Endodermal cell (in vitro differentiated cells): Measurements from ENCODE around the gene ASPG. TPM values are rescaled to one million over a fixed set of nuclear protein-coding genes. Genes with fewer than 3 reads are reported as not detected.
A peak's percentile ranks its signal among the peaks of the same experiment; 100 is the strongest.

Experiments used
- DNase-seq: peaks from one replicate; pipeline ENCODE4 v3.0.0-alpha.2; 2017
- H3K27ac ChIP-seq: 2 replicates; pipeline ENCODE4 v1.5.1; 2013; ENCODE audit warnings: mild to moderate bottlenecking, low read depth, low read length, moderate library complexity
- H3K27me3 ChIP-seq: 2 replicates; pipeline ENCODE4 v1.6.1; 2013; ENCODE audit warnings: mild to moderate bottlenecking, low read length, moderate library complexity; ENCODE audit not compliant: insufficient read depth, control insufficient read depth, poor library complexity, severe bottlenecking
- H3K36me3 ChIP-seq: 2 replicates; pipeline ENCODE4 v1.7.0; 2013; ENCODE audit warnings: mild to moderate bottlenecking, low read length, moderate library complexity; ENCODE audit not compliant: control insufficient read depth, insufficient read depth
- H3K4me1 ChIP-seq: one replicate; pipeline ENCODE4 v1.7.0; 2013; ENCODE audit warnings: low read length; ENCODE audit not compliant: control insufficient read depth, insufficient read depth
- H3K4me3 ChIP-seq: 2 replicates; pipeline ENCODE4 v1.5.1; 2013; ENCODE audit warnings: mild to moderate bottlenecking, low read length, moderate library complexity
- H3K9ac ChIP-seq: 2 replicates; pipeline ENCODE4 v1.6.1; 2013; ENCODE audit warnings: mild to moderate bottlenecking, low read length, moderate library complexity; ENCODE audit not compliant: poor library complexity, severe bottlenecking; ENCODE audit errors: extremely low read depth
- H3K9me3 ChIP-seq: 2 replicates; pipeline ENCODE4 v1.6.1; 2013; ENCODE audit warnings: mild to moderate bottlenecking, low read length, moderate library complexity; ENCODE audit not compliant: control insufficient read depth
- H3K27ac Mint-ChIP-seq: 2 replicates; pipeline ENCODE4 v1.8.0; 2020; ENCODE audit warnings: mixed read lengths
- H3K27me3 Mint-ChIP-seq: 2 replicates; pipeline ENCODE4 v1.8.0; 2021; ENCODE audit warnings: mild to moderate bottlenecking, mixed read lengths; ENCODE audit not compliant: insufficient read depth
- H3K36me3 Mint-ChIP-seq: 2 replicates; pipeline ENCODE4 v1.8.0; 2020; ENCODE audit warnings: low read depth, mixed read lengths
- H3K4me1 Mint-ChIP-seq: 2 replicates; pipeline ENCODE4 v1.8.0; 2020; ENCODE audit warnings: mixed read lengths
- H3K4me3 Mint-ChIP-seq: 2 replicates; pipeline ENCODE4 v1.8.0; 2020; ENCODE audit warnings: mild to moderate bottlenecking, moderate library complexity, mixed read lengths
- H3K9me3 Mint-ChIP-seq: 2 replicates; pipeline ENCODE4 v1.8.0; 2020; ENCODE audit warnings: mild to moderate bottlenecking, mixed read lengths
- WGBS, 2 experiments: methylation state at CpG; one replicate each; pipeline versions ENCODE4 v1.1.5 to v1.1.7; 2013; ENCODE audit warnings: missing lambda C conversion rate in 2 of 2, mixed read lengths in 1 of 2; ENCODE audit not compliant: insufficient coverage in 1 of 2, insufficient read length in 1 of 2; 5-methylcytosine and 5-hydroxymethylcytosine counted together
- total RNA-seq, 2 donors: library from RNA; stranded (reverse); fragmentation: NEBNext Ultra II Directional in 1 of 2; extraction: Animal tissue kit (Norgen Biotek cat#: 25700) in 1 of 2; gene quantifications; 2 replicates in 1 of 2; 3 replicates in 1 of 2; pipeline ENCODE4 v1.2.1, GENCODE V29; 2021
- TF ChIP-seq, protein P1 (sequence below): fragments of 200-600 bp; sonication (generic); conservative IDR thresholded peaks from 2 replicates; pipeline ENCODE4 v1.5.0; 2021; ENCODE audit warnings: antibody characterized with exemption, mild to moderate bottlenecking

The ASPG gene
- total RNA-seq, 2 donors from 2014 or later, result 0.71 to 1.4 TPM

DNA sequence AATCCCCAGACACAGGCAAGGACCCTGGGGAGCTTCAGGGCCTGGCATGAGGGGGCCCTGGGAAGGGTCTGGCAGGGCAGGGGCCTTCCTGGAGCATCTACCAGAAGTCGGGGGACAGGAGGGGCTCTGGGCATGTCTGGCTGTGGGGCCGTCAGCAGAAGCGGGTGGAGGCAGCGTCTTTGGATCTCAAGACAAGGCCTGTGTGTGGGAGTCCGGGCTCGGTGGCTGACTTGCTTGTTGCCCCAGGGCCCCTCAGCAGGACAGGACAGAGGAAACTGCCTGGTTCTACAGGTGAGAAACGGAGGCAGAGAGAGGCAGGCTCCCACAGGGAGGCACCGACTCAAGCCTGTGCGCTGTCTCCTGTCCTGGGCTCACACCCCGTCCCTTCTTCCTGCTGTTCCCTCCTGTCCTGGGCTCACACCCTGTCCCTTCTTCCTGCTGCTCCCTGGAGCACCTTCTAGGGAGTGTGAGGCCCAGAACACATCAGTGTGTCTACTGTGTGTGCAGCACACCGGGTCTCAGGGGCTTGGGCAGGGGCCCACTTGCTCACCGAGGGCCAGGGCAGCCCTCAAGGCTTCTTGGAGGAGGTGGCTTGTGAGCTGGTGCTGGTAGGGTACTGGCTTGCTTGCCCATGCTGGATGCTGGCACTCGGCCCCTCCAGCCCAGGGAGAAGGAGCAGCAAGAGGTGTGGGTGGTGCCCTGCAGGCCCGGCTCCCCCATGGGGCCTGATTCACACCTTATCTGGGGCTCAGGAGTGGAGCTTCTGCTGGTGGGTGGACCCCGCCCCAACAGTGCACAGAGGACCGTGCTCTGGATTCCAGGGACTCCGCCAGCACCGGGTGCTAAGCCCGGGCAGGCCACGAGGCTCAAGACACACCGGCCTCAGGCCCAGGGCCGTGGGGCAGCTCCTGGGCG, 14.9 kb downstream of the ASPG start:
- H3K4me1 Mint-ChIP-seq, result no peaks in the 10 kb centered on the region
- peaks cover 3% of the 10 kb centered on the region for H3K27me3 Mint-ChIP-seq
- Histone ChIP-seq H3K36me3 (no peaks in the 10 kb centered on the region), H3K9me3 (no peaks in the 10 kb centered on the region), H3K9ac (no peak overlapping the region), H3K27ac (no peak overlapping the region), H3K27me3 (no peaks in the 10 kb centered on the region), H3K4me1 (no peaks in the 10 kb centered on the region), H3K4me3 (no peak overlapping the region)
- TF ChIP-seq, protein P1, sequence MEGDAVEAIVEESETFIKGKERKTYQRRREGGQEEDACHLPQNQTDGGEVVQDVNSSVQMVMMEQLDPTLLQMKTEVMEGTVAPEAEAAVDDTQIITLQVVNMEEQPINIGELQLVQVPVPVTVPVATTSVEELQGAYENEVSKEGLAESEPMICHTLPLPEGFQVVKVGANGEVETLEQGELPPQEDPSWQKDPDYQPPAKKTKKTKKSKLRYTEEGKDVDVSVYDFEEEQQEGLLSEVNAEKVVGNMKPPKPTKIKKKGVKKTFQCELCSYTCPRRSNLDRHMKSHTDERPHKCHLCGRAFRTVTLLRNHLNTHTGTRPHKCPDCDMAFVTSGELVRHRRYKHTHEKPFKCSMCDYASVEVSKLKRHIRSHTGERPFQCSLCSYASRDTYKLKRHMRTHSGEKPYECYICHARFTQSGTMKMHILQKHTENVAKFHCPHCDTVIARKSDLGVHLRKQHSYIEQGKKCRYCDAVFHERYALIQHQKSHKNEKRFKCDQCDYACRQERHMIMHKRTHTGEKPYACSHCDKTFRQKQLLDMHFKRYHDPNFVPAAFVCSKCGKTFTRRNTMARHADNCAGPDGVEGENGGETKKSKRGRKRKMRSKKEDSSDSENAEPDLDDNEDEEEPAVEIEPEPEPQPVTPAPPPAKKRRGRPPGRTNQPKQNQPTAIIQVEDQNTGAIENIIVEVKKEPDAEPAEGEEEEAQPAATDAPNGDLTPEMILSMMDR, result no peak
- no peak overlapping the region for H3K4me3 Mint-ChIP-seq
- WGBS, 2 experiments, result 93 to 95% methylated on average over 18 to 23 of the region's 23 CpGs
- H3K9me3 Mint-ChIP-seq, result no peaks in the 10 kb centered on the region
- no peak overlapping the region for H3K27ac Mint-ChIP-seq
- H3K36me3 Mint-ChIP-seq, result no peaks in the 10 kb centered on the region
- peak; percentile 41 for DNase-seq

DNA sequence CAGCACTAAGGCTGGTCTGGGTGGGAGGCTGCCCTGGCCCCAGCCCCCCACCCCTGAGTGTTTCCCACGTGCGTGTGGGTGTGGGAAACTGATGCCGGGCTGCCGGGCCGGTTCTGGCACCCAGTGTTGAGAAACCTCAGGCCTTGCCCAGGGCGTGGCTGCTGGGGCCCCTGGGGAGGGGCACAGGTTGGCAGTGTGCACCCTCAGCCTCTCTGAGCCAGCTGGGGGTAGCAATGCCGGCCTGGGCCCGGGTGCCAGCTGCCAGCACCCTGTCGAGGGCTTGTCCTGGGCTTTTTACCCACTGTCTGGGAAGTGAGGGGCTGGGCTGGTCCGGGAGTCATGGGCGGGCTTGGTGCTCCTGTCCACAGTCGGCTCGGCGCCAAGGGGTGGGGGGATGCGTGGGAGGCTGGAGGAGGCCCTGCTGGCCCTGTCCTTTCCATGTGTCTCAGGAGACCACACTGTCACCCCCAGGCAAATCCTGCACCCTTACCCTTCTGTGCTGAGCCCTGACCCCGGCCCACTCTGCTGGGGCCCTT, 15.7 kb downstream of the ASPG start:
- peak; percentile 24 for DNase-seq
- Mint-ChIP-seq H3K27ac (no peak overlapping the region), H3K4me3 (no peak overlapping the region), H3K9me3 (no peaks in the 10 kb centered on the region), H3K4me1 (no peaks in the 10 kb centered on the region), H3K36me3 (no peaks in the 10 kb centered on the region), H3K27me3 (no peaks in the 10 kb centered on the region)
- H3K4me3 ChIP-seq, result no peak overlapping the region
- no peaks in the 10 kb centered on the region for H3K4me1 ChIP-seq
- H3K27me3 ChIP-seq, result no peaks in the 10 kb centered on the region
- 85 to 94% methylated on average over 9 to 16 of the region's 16 CpGs for WGBS, 2 experiments
- H3K36me3 ChIP-seq, result no peaks in the 10 kb centered on the region
- TF ChIP-seq, protein P1, result no peak
- no peak overlapping the region for H3K9ac ChIP-seq
- H3K9me3 ChIP-seq, result no peaks in the 10 kb centered on the region
- H3K27ac ChIP-seq, result no peak overlapping the region

DNA sequence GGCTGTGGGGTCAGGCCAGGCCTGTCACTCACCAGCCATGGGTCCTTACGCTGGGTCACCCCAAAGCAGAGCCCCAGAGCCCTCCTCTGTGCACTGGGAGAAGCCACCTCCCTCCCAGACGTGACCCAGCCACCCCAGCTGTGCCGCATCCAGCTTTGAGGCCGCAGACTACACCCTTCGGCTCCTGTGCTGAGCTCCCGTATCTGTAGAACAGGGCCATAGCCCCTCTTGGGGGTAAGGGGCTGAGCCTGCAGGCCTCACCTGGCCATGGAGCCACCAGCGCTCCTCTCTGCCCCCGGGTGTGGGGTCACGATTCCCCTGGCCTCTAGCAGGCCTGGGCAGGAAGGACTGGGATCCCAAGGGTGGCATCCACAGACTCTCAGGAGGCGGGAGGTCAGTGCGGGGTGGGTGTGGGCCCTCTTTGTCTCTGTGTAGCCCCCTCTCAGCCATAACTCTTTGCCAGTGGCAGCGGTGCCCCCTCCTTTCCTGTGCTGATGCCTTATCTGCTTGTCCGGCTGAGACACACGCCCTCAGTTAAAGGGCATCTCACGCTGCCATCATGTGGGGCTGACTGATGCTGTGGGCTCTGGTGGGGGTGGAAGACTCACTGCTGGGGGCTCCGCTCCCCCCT, 16.3 kb downstream of the ASPG start:
- DNase-seq, result peak; percentile 32
- no peak overlapping the region for H3K9ac ChIP-seq
- no peaks in the 10 kb centered on the region for H3K27me3 Mint-ChIP-seq
- no peaks in the 10 kb centered on the region for H3K36me3 Mint-ChIP-seq
- no peak overlapping the region for H3K4me3 Mint-ChIP-seq
- H3K27me3 ChIP-seq, result no peaks in the 10 kb centered on the region
- H3K27ac ChIP-seq, result no peak overlapping the region
- TF ChIP-seq, protein P1, result no peak
- WGBS, 2 experiments, result 81 to 87% methylated on average over 5 to 16 of the region's 16 CpGs
- no peaks in the 10 kb centered on the region for H3K36me3 ChIP-seq
- H3K4me3 ChIP-seq, result no peak overlapping the region
- H3K27ac Mint-ChIP-seq, result no peak overlapping the region
- no peaks in the 10 kb centered on the region for H3K9me3 ChIP-seq
- no peaks in the 10 kb centered on the region for H3K4me1 Mint-ChIP-seq
- H3K9me3 Mint-ChIP-seq, result no peaks in the 10 kb centered on the region
- H3K4me1 ChIP-seq, result no peaks in the 10 kb centered on the region
